Small intestine (tissue), 7 donors: ENCODE measurements around the gene SLC22A1. TPM values are rescaled to one million over a fixed set of nuclear protein-coding genes. Genes with fewer than 3 reads are reported as not detected.
A peak's percentile ranks its signal among the peaks of the same experiment; 100 is the strongest.

Experiments
- DNase-seq, 2 donors: peaks; one replicate each; pipeline versions ENCODE4 v3.0.0 to v3.0.0-alpha.2; 2013
- FAIRE-seq: peaks from 2 replicates; lab custom pipeline; 2012; peaks lifted over from hg19 to GRCh38; lab: Jason Lieb, UNC
- H3K27ac ChIP-seq, 3 donors: one replicate each; pipeline ENCODE4 v1.5.1; 2013; ENCODE audit warnings: low read length in 2 of 3, mild to moderate bottlenecking in 2 of 3, control low read depth in 1 of 3, inconsistent platforms in 1 of 3, low read depth in 1 of 3, moderate library complexity in 1 of 3
- H3K27me3 ChIP-seq, 3 donors: one replicate each; pipeline ENCODE4 v1.6.1; 2013; ENCODE audit warnings: low read length in 3 of 3, inconsistent platforms in 1 of 3; ENCODE audit not compliant: control insufficient read depth in 3 of 3, insufficient read depth in 3 of 3
- H3K36me3 ChIP-seq, 3 donors: one replicate each; pipeline ENCODE4 v1.6.1; 2013; ENCODE audit warnings: low read length in 3 of 3, inconsistent platforms in 1 of 3, low read depth in 1 of 3, mild to moderate bottlenecking in 1 of 3, moderate library complexity in 1 of 3; ENCODE audit not compliant: control insufficient read depth in 3 of 3, insufficient read depth in 2 of 3
- H3K4me1 ChIP-seq, 3 donors: one replicate each; pipeline ENCODE4 v1.6.1; 2013; ENCODE audit warnings: low read length in 2 of 3, inconsistent platforms in 1 of 3, low read depth in 1 of 3, mild to moderate bottlenecking in 1 of 3, moderate library complexity in 1 of 3; ENCODE audit not compliant: control insufficient read depth in 3 of 3, insufficient read depth in 2 of 3
- H3K4me3 ChIP-seq, 3 donors: one replicate each; pipeline ENCODE4 v1.5.1; 2013; ENCODE audit warnings: low read length in 3 of 3, control low read depth in 1 of 3, inconsistent platforms in 1 of 3, low read depth in 1 of 3, mild to moderate bottlenecking in 1 of 3, moderate library complexity in 1 of 3
- H3K9me3 ChIP-seq, 2 donors: one replicate each; pipeline ENCODE4 v1.6.1; 2013; ENCODE audit warnings: low read depth in 1 of 2, low read length in 1 of 2; ENCODE audit not compliant: control insufficient read depth in 2 of 2, insufficient read depth in 1 of 2
- WGBS, 3 donors: extraction: QIAGEN DNeasy Blood & Tissue Kit; methylation state at CpG; one replicate each; pipeline ENCODE4 v1.1.7; 2013; 5-methylcytosine and 5-hydroxymethylcytosine counted together
- polyA plus RNA-seq, 4 donors: library from polyadenylated mRNA; stranded (reverse) in 3 of 4; unstranded in 1 of 4; fragments of 200-250 nt in 3 of 4; fragments of 120-200 nt in 1 of 4; gene quantifications; one replicate each; pipeline versions ENCODE4 v1.2.1 to v1.2.3, GENCODE V29; 2013
- donor health status: healthy with polysubstance abuse.
- donor health status: control.
- donor health status: control.
- donor health status: Bipolar disorder and iron deficiency.
- donor health status: healthy.

Gene SLC22A1
- polyA plus RNA-seq, 4 donors: 0.21 to 0.89 (median 0.55) TPM; not detected in 1

GRCh38 chr6:160101277-160102205 is 20.1 kb upstream of the SLC22A1 start:
- H3K9me3 ChIP-seq: no peaks in the 10 kb centered on the region
- peak in 1 of 2 donors; percentile 17 for DNase-seq

GRCh38 chr6:160102399-160102798 is 19.2 kb upstream of the SLC22A1 start:
- Histone ChIP-seq H3K27ac (no peak overlapping the region), H3K36me3 (peaks cover 20 to 71% (median 27%) of the 10 kb centered on the region in 3 donors)
- WGBS, 3 donors: 92 to 98% (median 96%) methylated on average over 16 of the region's 16 CpGs

More at GRCh38 chr6:160101277-160102205, 20.1 kb upstream of the SLC22A1 start:
- Histone ChIP-seq H3K4me3 (no peak overlapping the region), H3K36me3 (peaks cover 23 to 76% (median 31%) of the 10 kb centered on the region in 3 donors), H3K4me1 (no peaks in the 10 kb centered on the region), H3K27me3 (no peaks in the 10 kb centered on the region), H3K27ac (peak overlapping the region in 1 of 3 donors; percentile 11)
- FAIRE-seq: no peak
- WGBS, 3 donors: 76 to 86% (median 77%) methylated on average over 23 of the region's 23 CpGs

GRCh38 chr6:160102956-160103824 is 18.4 kb upstream of the SLC22A1 start:
- H3K9me3 ChIP-seq: no peaks in the 10 kb centered on the region
- H3K4me1 ChIP-seq: no peaks in the 10 kb centered on the region
- peaks cover 14 to 69% (median 27%) of the 10 kb centered on the region in 3 donors for H3K36me3 ChIP-seq
- DNase-seq (peak; percentile 40 to 46), FAIRE-seq (no peak)
- 75 to 84% (median 84%) methylated on average over 14 of the region's 14 CpGs for WGBS, 3 donors
- H3K27ac ChIP-seq: no peak overlapping the region
- H3K4me3 ChIP-seq: no peak overlapping the region
- no peaks in the 10 kb centered on the region for H3K27me3 ChIP-seq

More at GRCh38 chr6:160102399-160102798, 19.2 kb upstream of the SLC22A1 start:
- DNase-seq (no peak), FAIRE-seq (no peak)
- Histone ChIP-seq H3K27me3 (no peaks in the 10 kb centered on the region), H3K4me3 (no peak overlapping the region), H3K4me1 (no peaks in the 10 kb centered on the region), H3K9me3 (no peaks in the 10 kb centered on the region)

- Histone ChIP-seq H3K27ac (no peak overlapping the region), H3K9me3 (no peaks in the 10 kb centered on the region), H3K4me1 (no peaks in the 10 kb centered on the region), H3K36me3 (peaks cover 14 to 67% (median 27%) of the 10 kb centered on the region in 3 donors), H3K27me3 (no peaks in the 10 kb centered on the region), H3K4me3 (no peak overlapping the region)
- no peak for DNase-seq
- FAIRE-seq: no peak
- WGBS, 3 donors: 88 to 95% (median 90%) methylated on average over 7 of the region's 7 CpGs
Measured at GRCh38 chr6:160103825-160104100, 17.9 kb upstream of the SLC22A1 start.

- no peak overlapping the region for H3K27ac ChIP-seq
- peaks cover 16 to 63% (median 29%) of the 10 kb centered on the region in 3 donors for H3K36me3 ChIP-seq
- no peaks in the 10 kb centered on the region for H3K27me3 ChIP-seq
- no peak overlapping the region for H3K4me3 ChIP-seq
- H3K4me1 ChIP-seq: no peaks in the 10 kb centered on the region
- H3K9me3 ChIP-seq: no peaks in the 10 kb centered on the region
- 94 to 95% (median 95%) methylated on average over 20 of the region's 20 CpGs for WGBS, 3 donors
- DNase-seq: no peak
- no peak for FAIRE-seq
Measured at GRCh38 chr6:160104821-160105517, 16.6 kb upstream of the SLC22A1 start.

GRCh38 chr6:160106010-160106409 is 15.6 kb upstream of the SLC22A1 start:
- DNase-seq (no peak), FAIRE-seq (no peak)
- no peaks in the 10 kb centered on the region for H3K27me3 ChIP-seq
- H3K4me3 ChIP-seq: no peak overlapping the region
- 96 to 97% (median 97%) methylated on average over 14 of the region's 14 CpGs for WGBS, 3 donors
- no peak overlapping the region for H3K27ac ChIP-seq
- H3K4me1 ChIP-seq: no peaks in the 10 kb centered on the region
- peaks cover 16 to 64% (median 29%) of the 10 kb centered on the region in 3 donors for H3K36me3 ChIP-seq
- H3K9me3 ChIP-seq: no peaks in the 10 kb centered on the region

GRCh38 chr6:160106701-160107100 is 14.9 kb upstream of the SLC22A1 start:
- Histone ChIP-seq H3K36me3 (peaks cover 16 to 59% (median 29%) of the 10 kb centered on the region in 3 donors), H3K27me3 (no peaks in the 10 kb centered on the region), H3K27ac (no peak overlapping the region), H3K9me3 (no peaks in the 10 kb centered on the region), H3K4me1 (no peaks in the 10 kb centered on the region), H3K4me3 (no peak overlapping the region)
- DNase-seq: no peak
- FAIRE-seq: no peak
- 71 to 78% (median 76%) methylated on average over 4 of the region's 4 CpGs for WGBS, 3 donors

GRCh38 chr6:160108077-160108476 is 13.5 kb upstream of the SLC22A1 start:
- H3K9me3 ChIP-seq: no peaks in the 10 kb centered on the region
- no peaks in the 10 kb centered on the region for H3K4me1 ChIP-seq
- no peak overlapping the region for H3K4me3 ChIP-seq
- H3K27me3 ChIP-seq: no peaks in the 10 kb centered on the region
- DNase-seq (no peak), FAIRE-seq (no peak)
- H3K27ac ChIP-seq: no peak overlapping the region
- WGBS, 3 donors: 97% methylated on average over 5 of the region's 5 CpGs
- H3K36me3 ChIP-seq: peaks cover 16 to 47% (median 22%) of the 10 kb centered on the region in 3 donors
